ENCODE measurements around the gene MVP.

Gene MVP

GRCh38 chr16:29835926-29836325 is 15.7 kb downstream of the MVP start:
- H3K4me3 ChIP-seq (ENCODE audit: low read length) = no peak overlapping the region
- no peak for TF ChIP-seq ZNF274 (IDR thresholded peaks at IDR 0.05; ENCODE audit: low read depth, low read length)

GRCh38 chr16:29836623-29837022 is 16.4 kb downstream of the MVP start:
- no peak for TF ChIP-seq ZNF274 (IDR thresholded peaks at IDR 0.05; ENCODE audit: low read depth, low read length)
- no peak overlapping the region for H3K4me3 ChIP-seq (ENCODE audit: low read length)

GRCh38 chr16:29837841-29838240 is 17.6 kb downstream of the MVP start:
- TF ChIP-seq ZNF274 (IDR thresholded peaks at IDR 0.05; ENCODE audit: low read depth, low read length) = no peak
- H3K4me3 ChIP-seq (ENCODE audit: low read length) = no peak overlapping the region

- TF ChIP-seq ZNF274 (IDR thresholded peaks at IDR 0.05; ENCODE audit: low read depth, low read length) = no peak
These were observed 19.6 kb downstream of the MVP start for GRCh38 chr16:29839822-29840221.

GRCh38 chr16:29840240-29840639 is 20.0 kb downstream of the MVP start:
- H3K4me3 ChIP-seq (ENCODE audit: low read length) = no peak overlapping the region
- TF ChIP-seq ZNF274 (IDR thresholded peaks at IDR 0.05; ENCODE audit: low read depth, low read length) = no peak

More at GRCh38 chr16:29839822-29840221, 19.6 kb downstream of the MVP start:
- no peak overlapping the region for H3K4me3 ChIP-seq (ENCODE audit: low read length)

GRCh38 chr16:29841631-29842030 is 21.4 kb downstream of the MVP start:
- no peak overlapping the region for H3K4me3 ChIP-seq (ENCODE audit: low read length)

GRCh38 chr16:29842732-29843346 is 22.6 kb downstream of the MVP start:
- TF ChIP-seq ZNF274 (IDR thresholded peaks at IDR 0.05; ENCODE audit: low read depth, low read length) = no peak
- H3K4me3 ChIP-seq (ENCODE audit: low read length) = no peak overlapping the region

More at GRCh38 chr16:29841631-29842030, 21.4 kb downstream of the MVP start:
- TF ChIP-seq ZNF274 (IDR thresholded peaks at IDR 0.05; ENCODE audit: low read depth, low read length) = no peak

GRCh38 chr16:29843931-29844330 is 23.7 kb downstream of the MVP start:
- no peak for TF ChIP-seq ZNF274 (IDR thresholded peaks at IDR 0.05; ENCODE audit: low read depth, low read length)
- no peak overlapping the region for H3K4me3 ChIP-seq (ENCODE audit: low read length)

- TF ChIP-seq ZNF274 (IDR thresholded peaks at IDR 0.05; ENCODE audit: low read depth, low read length) = no peak
- H3K4me3 ChIP-seq (ENCODE audit: low read length) = no peak overlapping the region
These were observed 24.5 kb downstream of the MVP start for GRCh38 chr16:29844575-29845331.

- no peak for TF ChIP-seq ZNF274 (IDR thresholded peaks at IDR 0.05; ENCODE audit: low read depth, low read length)
These were observed 25.4 kb downstream of the MVP start for GRCh38 chr16:29845656-29846055.

GRCh38 chr16:29848420-29849297 is 28.4 kb downstream of the MVP start:
- TF ChIP-seq ZNF274 (IDR thresholded peaks at IDR 0.05; ENCODE audit: low read depth, low read length) = no peak
- H3K4me3 ChIP-seq (ENCODE audit: low read length) = no peak overlapping the region

More at GRCh38 chr16:29845656-29846055, 25.4 kb downstream of the MVP start:
- no peak overlapping the region for H3K4me3 ChIP-seq (ENCODE audit: low read length)

- H3K4me3 ChIP-seq (ENCODE audit: low read length) = no peak overlapping the region
- TF ChIP-seq ZNF274 (IDR thresholded peaks at IDR 0.05; ENCODE audit: low read depth, low read length) = no peak
These were observed 29.2 kb downstream of the MVP start for GRCh38 chr16:29849505-29849904.

GRCh38 chr16:29850998-29851397 is 30.7 kb downstream of the MVP start:
- TF ChIP-seq ZNF274 (IDR thresholded peaks at IDR 0.05; ENCODE audit: low read depth, low read length) = no peak
- no peak overlapping the region for H3K4me3 ChIP-seq (ENCODE audit: low read length)

GRCh38 chr16:29852654-29853053 is 32.4 kb downstream of the MVP start:
- no peak overlapping the region for H3K4me3 ChIP-seq (ENCODE audit: low read length)
- no peak for TF ChIP-seq ZNF274 (IDR thresholded peaks at IDR 0.05; ENCODE audit: low read depth, low read length)
